Endothelial cell of umbilical vein (primary cell): ENCODE measurements around the gene RNU5D-1. TPM values are rescaled to one million over a fixed set of nuclear protein-coding genes. Genes with fewer than 3 reads are reported as not detected.

Source experiments
- BruUV-seq: library from RNA; stranded (reverse); fragments of 400-500 nt; replicated peaks from 2 replicates; lab custom pipeline; 2021; lab: Mats Ljungman, UMichigan
- CTCF ChIA-PET: fragments of 300-600, 350-600 bp; sonication (Branson Sonifier 250); formaldehyde crosslinking; loops from one replicate; lab custom pipeline; 2021; ENCODE audit warnings: antibody characterized with exemption, inconsistent platforms; lab: Charles Lee
- POLR2A ChIA-PET: fragments of 300-600, 350-600 bp; sonication (Branson Sonifier 250); formaldehyde crosslinking; loops from one replicate; lab custom pipeline; 2021; ENCODE audit warnings: antibody characterized with exemption, inconsistent platforms; lab: Charles Lee
- DNase-seq: peaks from one replicate; pipeline ENCODE4 v3.0.0-alpha.2; 2011; ENCODE audit warnings: low read depth, low spot score
- FAIRE-seq: peaks from 2 replicates; lab custom pipeline; 2011; peaks lifted over from hg19 to GRCh38; lab: Jason Lieb, UNC
- H2AFZ ChIP-seq: 2 replicates; pipeline ENCODE4 v1.6.0; 2012; ENCODE audit warnings: low read depth, low read length, control low read depth, inconsistent platforms
- H3K27ac ChIP-seq: 2 replicates; pipeline ENCODE4 v1.5.1; 2011; ENCODE audit warnings: low read depth, mild to moderate bottlenecking, control low read depth, low read length, moderate library complexity; ENCODE audit not compliant: insufficient read depth
- H3K27me3 ChIP-seq, 2 experiments: 2 replicates each; pipeline versions ENCODE4 v1.6.0 to v1.6.1; 2011; ENCODE audit warnings: low read length in 2 of 2, mixed read lengths in 1 of 2; ENCODE audit not compliant: control insufficient read depth in 2 of 2, insufficient read depth in 2 of 2
- H3K36me3 ChIP-seq, 2 experiments: 2 replicates in 1 of 2; 3 replicates in 1 of 2; pipeline ENCODE4 v1.5.1; 2011; ENCODE audit warnings: low read length in 2 of 2, mild to moderate bottlenecking in 1 of 2, moderate library complexity in 1 of 2; ENCODE audit not compliant: control insufficient read depth in 2 of 2, insufficient read depth in 2 of 2; ENCODE audit errors: extremely low read depth in 1 of 2
- H3K4me1 ChIP-seq: 3 replicates; pipeline ENCODE4 v1.5.1; 2011; ENCODE audit warnings: mild to moderate bottlenecking, low read length; ENCODE audit not compliant: control insufficient read depth, insufficient read depth; ENCODE audit errors: extremely low read depth
- H3K4me2 ChIP-seq: 2 replicates; pipeline ENCODE4 v1.6.1; 2011; ENCODE audit warnings: low read length, control low read depth, mixed read lengths; ENCODE audit not compliant: insufficient read depth
- H3K4me3 ChIP-seq, 3 experiments: fragments of 200-600 bp in 1 of 3; sonication (generic), shearing (Covaris generic) in 1 of 3; replicated peaks in 1 of 3; 2 replicates each; pipeline ENCODE4 v1.5.1; 2011 to 2016; ENCODE audit warnings: control low read depth in 3 of 3, low read length in 3 of 3, mild to moderate bottlenecking in 2 of 3, inconsistent platforms in 1 of 3, low read depth in 1 of 3, moderate library complexity in 1 of 3; ENCODE audit not compliant: insufficient read depth in 1 of 3
- H3K79me2 ChIP-seq: 2 replicates; pipeline ENCODE4 v1.6.0; 2012; ENCODE audit warnings: low read length, inconsistent platforms; ENCODE audit not compliant: control insufficient read depth, insufficient read depth
- H3K9ac ChIP-seq: replicated peaks from 2 replicates; pipeline ENCODE3; 2011; ENCODE audit warnings: low read length, control low read depth; ENCODE audit not compliant: insufficient read depth; ENCODE audit errors: extremely low read depth
- H3K9me1 ChIP-seq: replicated peaks from 3 replicates; pipeline ENCODE4 v1.6.0; 2011; ENCODE audit warnings: mild to moderate bottlenecking, low read length; ENCODE audit not compliant: control insufficient read depth, insufficient read depth; ENCODE audit errors: extremely low read depth
- H3K9me3 ChIP-seq: replicated peaks from 2 replicates; pipeline ENCODE4 v1.5.1; 2012; ENCODE audit warnings: low read length, inconsistent platforms; ENCODE audit not compliant: control insufficient read depth, insufficient read depth
- H4K20me1 ChIP-seq: replicated peaks from 2 replicates; pipeline ENCODE3; 2011; ENCODE audit warnings: mild to moderate bottlenecking, low read length; ENCODE audit not compliant: control insufficient read depth, insufficient read depth; ENCODE audit errors: extremely low read depth
- CTCF ChIP-seq, 2 donors: IDR thresholded peaks; 1 replicate in 1 of 2; 2 replicates in 1 of 2; pipeline ENCODE4 v1.5.1; 2011; ENCODE audit warnings: low read length in 2 of 2, mild to moderate bottlenecking in 2 of 2, moderate library complexity in 2 of 2, control low read depth in 1 of 2, inconsistent platforms in 1 of 2, low read depth in 1 of 2; ENCODE audit not compliant: insufficient read depth in 1 of 2; ENCODE audit errors: extremely low read depth in 1 of 2
- FOS ChIP-seq: IDR thresholded peaks from 2 replicates; pipeline ENCODE4 v1.6.1; 2011; ENCODE audit warnings: mild to moderate bottlenecking, low read length, moderate library complexity, borderline replicate concordance; ENCODE audit not compliant: insufficient read depth
- MAX ChIP-seq: IDR thresholded peaks from 2 replicates; pipeline ENCODE4 v1.6.1; 2011; ENCODE audit not compliant: insufficient read depth, insufficient read length
- POLR2AphosphoS5 ChIP-seq: IDR thresholded peaks from 2 replicates; pipeline ENCODE4 v1.6.1; 2012; ENCODE audit warnings: low read depth, mild to moderate bottlenecking, control low read depth, low read length, moderate library complexity; ENCODE audit not compliant: insufficient read depth
- dilution Hi-C: fragments of 300-500 bp; cut with MboI; formaldehyde crosslinking; loops from one replicate; pipeline ENCODE4 v1.15.0; 2019; ENCODE audit warnings: low sequenced_read_pairs; ENCODE audit not compliant: extremely low pct_ligation_motif_present
- intact Hi-C: fragments of 100-400 bp; cut with micrococcal nuclease; formaldehyde crosslinking; loops from one replicate; pipeline ENCODE4 v1.10.0; 2022
- polyA plus RNA-seq, 4 experiments: library from polyadenylated mRNA; depleted of rRNA in 3 of 4; stranded (reverse) in 3 of 4; unstranded in 1 of 4; fragments of >200 nt; gene quantifications; 2 replicates each; pipeline versions ENCODE4 v1.2.1 to v1.2.3, GENCODE V29; 2011 to 2012; ENCODE audit warnings: missing spikeins in 1 of 4
- total RNA-seq: library from RNA; stranded (reverse); gene quantifications from 2 replicates; pipeline ENCODE4 v1.2.3, GENCODE V29; 2021

Gene RNU5D-1
- total and polyA plus RNA-seq, 2 donors (not counting 3 experiments of a cell fraction or from before 2014, with no cell fraction given): not detected

- no peak overlapping the region for H3K9ac ChIP-seq
- CTCF ChIA-PET: no interaction called here
- no peaks in the 10 kb centered on the region for H3K9me1 ChIP-seq
- H3K27me3 ChIP-seq: no peaks in the 10 kb centered on the region
- TF ChIP-seq POLR2AphosphoS5: no peak
- TF ChIP-seq CTCF (IDR thresholded peaks at IDR 0.05; ENCODE audit: extremely low read depth in 1 of 2, insufficient read depth in 1 of 2, low read depth in 1 of 2, low read length in 2 of 2): no peak
- no peak for TF ChIP-seq FOS
- TF ChIP-seq MAX: no peak
- no peaks in the 10 kb centered on the region for H3K36me3 ChIP-seq
- no peak overlapping the region for H3K4me2 ChIP-seq
- dilution Hi-C loops (no loop called here), intact Hi-C loops (no loop called here)
- peaks cover 2% of the 10 kb centered on the region for H3K4me1 ChIP-seq
- H3K4me3 ChIP-seq: no peak overlapping the region
- FAIRE-seq (no peak), DNase-seq (no peak)
- H4K20me1 ChIP-seq: no peaks in the 10 kb centered on the region
- POLR2A ChIA-PET: interaction anchor here (0.7 kb wide), 1 partner anchor 28 kb away, joined by 4 read pairs; no protein-coding TSS in a partner anchor
- no TSS peak for BruUV-seq
- no peak overlapping the region for H3K27ac ChIP-seq
- H3K9me3 ChIP-seq: no peaks in the 10 kb centered on the region
- no peak overlapping the region for H2AFZ ChIP-seq
- no peaks in the 10 kb centered on the region for H3K79me2 ChIP-seq
Observed at GRCh38 chr1:44724955-44725698, 5.8 kb downstream of the RNU5D-1 start.
